Right lobe of liver (tissue), 4 donors: ENCODE results near the gene LCN10.
"Not testable (repeated sequence)": the region's sequence is repeated elsewhere in the genome, so short reads cannot be mapped to it uniquely, and the experiment has no call there.

Experiments
- POLR2A ChIP-seq: fragments of 450-650 bp; IDR thresholded peaks from one replicate; pipeline ENCODE4 v1.6.1; 2017; ENCODE audit warnings: antibody characterized with exemption, mild to moderate bottlenecking
- TF ChIP-seq, protein P1 (sequence below), 4 donors: fragments of 200-600 bp in 3 of 4; fragments of 450-650 bp in 1 of 4; IDR thresholded peaks; one replicate each; pipeline versions ENCODE4 v1.5.1 to v1.8.0; 2016 to 2022; ENCODE audit warnings: antibody characterized with exemption in 4 of 4, mild to moderate bottlenecking in 2 of 4
- donor health status: DM: no; HTN: no; CAD: no.
- donor health status: DM: no; HTN: no; CAD: no.
- donor health status: DM: no; HTN: yes; CAD: no.

DNA sequence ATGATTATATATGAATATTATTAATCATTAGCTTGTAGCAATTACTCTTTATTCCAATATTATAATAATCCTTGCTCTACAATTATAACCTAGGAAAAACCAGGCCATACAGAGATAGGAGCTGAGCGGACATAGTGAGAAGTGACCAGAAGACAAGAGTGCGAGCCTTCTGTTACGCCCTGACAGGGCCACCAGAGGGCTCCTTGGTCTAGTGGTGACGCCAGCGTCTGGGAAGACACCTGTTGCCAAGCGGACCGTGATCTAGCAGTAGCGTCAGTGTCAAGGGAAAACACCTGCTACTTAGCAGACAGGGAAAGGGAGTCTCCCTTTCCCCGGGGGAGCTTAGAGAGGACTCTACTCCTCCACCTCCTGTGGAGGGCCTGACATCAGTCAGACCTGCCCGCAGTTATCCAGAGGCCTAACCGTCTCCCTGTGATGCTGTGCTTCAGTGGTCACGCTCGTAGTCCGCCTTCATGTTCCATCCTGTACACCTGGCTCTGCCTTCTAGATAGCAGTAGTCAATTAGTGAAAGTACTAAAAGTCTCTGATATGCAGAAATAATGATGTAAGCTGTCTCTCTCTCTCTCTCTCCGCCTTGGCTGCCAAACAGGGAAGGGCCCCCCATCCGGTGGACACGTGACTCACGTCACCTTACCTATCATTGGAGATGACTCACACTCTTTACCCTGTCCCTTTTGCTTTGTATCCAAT lies 23.8 kb upstream of the LCN10 start:
- TF ChIP-seq POLR2A = not testable (repeated sequence)
- TF ChIP-seq, protein P1, sequence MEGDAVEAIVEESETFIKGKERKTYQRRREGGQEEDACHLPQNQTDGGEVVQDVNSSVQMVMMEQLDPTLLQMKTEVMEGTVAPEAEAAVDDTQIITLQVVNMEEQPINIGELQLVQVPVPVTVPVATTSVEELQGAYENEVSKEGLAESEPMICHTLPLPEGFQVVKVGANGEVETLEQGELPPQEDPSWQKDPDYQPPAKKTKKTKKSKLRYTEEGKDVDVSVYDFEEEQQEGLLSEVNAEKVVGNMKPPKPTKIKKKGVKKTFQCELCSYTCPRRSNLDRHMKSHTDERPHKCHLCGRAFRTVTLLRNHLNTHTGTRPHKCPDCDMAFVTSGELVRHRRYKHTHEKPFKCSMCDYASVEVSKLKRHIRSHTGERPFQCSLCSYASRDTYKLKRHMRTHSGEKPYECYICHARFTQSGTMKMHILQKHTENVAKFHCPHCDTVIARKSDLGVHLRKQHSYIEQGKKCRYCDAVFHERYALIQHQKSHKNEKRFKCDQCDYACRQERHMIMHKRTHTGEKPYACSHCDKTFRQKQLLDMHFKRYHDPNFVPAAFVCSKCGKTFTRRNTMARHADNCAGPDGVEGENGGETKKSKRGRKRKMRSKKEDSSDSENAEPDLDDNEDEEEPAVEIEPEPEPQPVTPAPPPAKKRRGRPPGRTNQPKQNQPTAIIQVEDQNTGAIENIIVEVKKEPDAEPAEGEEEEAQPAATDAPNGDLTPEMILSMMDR (IDR thresholded peaks at IDR 0.05) = peak in 3 of 4 donors; percentile 31 to 68 (median 52)
